GM18907 (cell line): ENCODE data around the gene PCDH11Y.
"Not testable (repeated sequence)": the region's sequence is repeated elsewhere in the genome, so short reads cannot be mapped to it uniquely, and the experiment has no call there.

Experiments
- ATAC-seq: cut with Tn5 transposase; IDR thresholded peaks from one replicate; pipeline ENCODE4 v1.9.1; 2021; ENCODE audit warnings: mild to moderate bottlenecking, moderate library complexity; ENCODE audit not compliant: unreplicated experiment

The PCDH11Y gene, protein sequence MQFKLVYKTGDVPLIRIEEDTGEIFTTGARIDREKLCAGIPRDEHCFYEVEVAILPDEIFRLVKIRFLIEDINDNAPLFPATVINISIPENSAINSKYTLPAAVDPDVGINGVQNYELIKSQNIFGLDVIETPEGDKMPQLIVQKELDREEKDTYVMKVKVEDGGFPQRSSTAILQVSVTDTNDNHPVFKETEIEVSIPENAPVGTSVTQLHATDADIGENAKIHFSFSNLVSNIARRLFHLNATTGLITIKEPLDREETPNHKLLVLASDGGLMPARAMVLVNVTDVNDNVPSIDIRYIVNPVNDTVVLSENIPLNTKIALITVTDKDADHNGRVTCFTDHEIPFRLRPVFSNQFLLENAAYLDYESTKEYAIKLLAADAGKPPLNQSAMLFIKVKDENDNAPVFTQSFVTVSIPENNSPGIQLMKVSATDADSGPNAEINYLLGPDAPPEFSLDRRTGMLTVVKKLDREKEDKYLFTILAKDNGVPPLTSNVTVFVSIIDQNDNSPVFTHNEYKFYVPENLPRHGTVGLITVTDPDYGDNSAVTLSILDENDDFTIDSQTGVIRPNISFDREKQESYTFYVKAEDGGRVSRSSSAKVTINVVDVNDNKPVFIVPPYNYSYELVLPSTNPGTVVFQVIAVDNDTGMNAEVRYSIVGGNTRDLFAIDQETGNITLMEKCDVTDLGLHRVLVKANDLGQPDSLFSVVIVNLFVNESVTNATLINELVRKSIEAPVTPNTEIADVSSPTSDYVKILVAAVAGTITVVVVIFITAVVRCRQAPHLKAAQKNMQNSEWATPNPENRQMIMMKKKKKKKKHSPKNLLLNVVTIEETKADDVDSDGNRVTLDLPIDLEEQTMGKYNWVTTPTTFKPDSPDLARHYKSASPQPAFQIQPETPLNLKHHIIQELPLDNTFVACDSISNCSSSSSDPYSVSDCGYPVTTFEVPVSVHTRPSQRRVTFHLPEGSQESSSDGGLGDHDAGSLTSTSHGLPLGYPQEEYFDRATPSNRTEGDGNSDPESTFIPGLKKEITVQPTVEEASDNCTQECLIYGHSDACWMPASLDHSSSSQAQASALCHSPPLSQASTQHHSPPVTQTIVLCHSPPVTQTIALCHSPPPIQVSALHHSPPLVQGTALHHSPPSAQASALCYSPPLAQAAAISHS (N-terminal part only)

DNA sequence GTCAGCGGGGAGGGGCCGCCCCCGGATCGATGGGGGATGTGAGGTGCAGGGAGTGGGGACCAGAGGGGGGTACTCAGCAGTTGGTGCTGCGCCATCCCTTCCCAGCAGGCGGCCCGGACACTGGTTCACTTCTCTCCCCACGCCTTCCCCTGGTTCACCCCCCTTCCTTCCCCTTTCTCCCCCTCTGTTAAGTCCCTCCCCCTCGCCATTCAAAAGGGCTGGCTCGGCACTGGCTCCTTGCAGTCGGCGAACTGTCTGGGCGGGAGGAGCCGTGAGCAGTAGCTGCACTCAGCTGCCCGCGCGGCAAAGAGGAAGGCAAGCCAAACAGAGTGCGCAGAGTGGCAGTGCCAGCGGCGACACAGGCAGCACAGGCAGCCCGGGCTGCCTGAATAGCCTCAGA is at the start of gene PCDH11Y:
PCDH11Y (plus strand) TSS at position 240 of the 400 bp plus-strand sequence. CDS start 56,804 bp downstream, outside the sequence.
- ATAC-seq, result not testable (repeated sequence)

DNA sequence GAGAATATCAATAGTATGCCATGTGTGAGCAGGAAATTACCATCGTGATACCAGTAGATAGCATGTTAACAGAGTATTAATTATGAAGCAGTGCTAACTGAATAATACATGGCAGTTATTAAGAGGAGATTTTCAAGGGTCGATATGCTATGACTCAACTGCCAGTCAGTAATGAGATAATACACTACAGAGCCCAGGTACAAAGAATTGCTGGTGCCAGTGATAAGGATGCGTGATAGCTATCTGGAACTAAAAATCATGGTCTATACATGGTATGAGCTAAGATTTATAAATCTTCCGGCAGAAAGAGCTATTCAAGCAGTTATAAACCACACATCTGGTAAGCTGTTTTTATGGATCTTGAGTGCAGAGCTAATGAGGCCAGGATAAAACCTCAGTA is 32.2 kb upstream of the PCDH11Y start:
- not testable (repeated sequence) for ATAC-seq

DNA sequence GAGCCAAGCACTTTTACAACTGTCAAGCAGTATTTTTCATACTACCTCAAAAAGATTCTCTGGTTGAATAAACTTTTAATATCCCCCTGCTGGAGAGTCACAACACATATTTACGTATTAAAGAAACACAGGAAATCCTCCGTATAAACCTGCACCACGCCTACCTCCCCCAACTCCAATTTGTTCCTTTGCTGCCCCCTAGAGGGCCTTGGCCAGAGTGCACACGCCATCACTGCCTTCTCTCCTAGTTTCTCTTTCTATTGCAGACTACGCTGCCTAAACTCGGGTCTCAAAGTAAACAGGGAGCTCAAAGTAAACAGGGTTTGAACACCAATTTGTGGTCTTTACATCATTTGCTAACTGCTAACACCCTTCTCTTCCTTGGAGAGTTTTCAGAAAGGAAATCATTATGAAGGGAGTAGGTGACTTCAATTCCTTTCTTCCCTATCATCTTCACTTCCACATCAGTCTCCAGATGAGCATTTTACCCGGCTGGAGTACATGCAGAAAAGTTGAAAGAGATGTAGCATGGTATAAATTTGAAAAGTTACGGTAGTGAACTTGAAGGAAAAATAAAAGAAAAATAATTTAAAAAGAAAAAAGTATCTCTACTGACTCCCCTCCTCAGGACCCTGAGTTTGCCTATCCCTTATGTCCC is 8.2 kb upstream of the PCDH11Y start:
- ATAC-seq, result peak; percentile 99

DNA sequence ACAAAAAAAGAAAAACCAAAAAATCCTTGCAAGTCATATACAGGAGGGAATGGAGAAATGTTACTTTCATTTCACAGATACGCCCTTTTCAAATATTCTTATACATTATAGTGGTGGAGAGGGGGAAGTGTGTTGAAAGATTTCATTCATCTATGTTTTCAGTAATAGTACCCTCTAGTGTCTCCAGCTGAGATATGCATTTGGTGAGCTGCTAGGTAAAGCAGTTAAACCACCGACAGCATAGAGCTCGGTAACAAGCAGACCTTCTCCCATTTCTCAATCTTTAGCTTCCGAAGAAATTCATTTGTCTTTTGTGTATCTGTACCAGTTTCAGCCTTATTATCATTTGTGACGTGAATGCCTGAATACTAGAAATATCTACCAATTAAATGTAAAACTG is 5.2 kb upstream of the PCDH11Y start:
- ATAC-seq, result not testable (repeated sequence)

DNA sequence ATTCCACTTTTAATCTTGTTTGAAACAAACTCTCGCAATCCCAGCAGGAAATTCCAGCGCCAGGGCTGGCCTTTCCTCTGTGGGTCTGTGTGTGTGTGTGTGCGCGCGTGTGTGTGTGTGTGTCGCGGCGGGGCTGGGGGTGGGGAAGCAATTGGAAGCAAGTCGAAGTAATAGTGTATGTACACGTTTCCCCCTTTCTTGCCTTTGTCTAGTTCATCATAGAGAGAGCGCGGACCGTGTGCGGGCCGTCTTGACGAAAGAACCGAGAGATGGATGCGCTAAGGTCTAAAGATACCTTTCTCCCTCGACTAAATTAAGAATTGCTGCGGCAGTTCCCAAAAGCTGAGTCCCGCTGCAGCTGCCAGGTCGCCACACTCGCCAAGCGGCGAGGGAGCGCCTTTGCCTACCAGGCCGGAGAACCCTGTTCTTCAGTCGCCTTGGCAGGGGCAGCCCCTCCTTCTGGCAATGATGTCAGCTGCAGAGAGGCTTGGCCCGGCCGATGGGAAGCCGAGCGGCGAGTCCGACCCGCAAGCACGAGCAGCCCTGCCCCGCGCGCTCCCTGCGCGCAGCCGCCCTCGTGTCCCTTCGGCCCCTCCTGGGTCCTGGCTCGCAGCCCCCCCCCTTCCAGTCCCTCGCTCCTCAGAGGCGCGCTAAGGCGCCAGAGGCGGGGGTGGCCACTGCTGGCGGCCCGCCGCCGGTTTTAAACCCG is 2.5 kb downstream of the PCDH11Y start:
- ATAC-seq, result not testable (repeated sequence)

DNA sequence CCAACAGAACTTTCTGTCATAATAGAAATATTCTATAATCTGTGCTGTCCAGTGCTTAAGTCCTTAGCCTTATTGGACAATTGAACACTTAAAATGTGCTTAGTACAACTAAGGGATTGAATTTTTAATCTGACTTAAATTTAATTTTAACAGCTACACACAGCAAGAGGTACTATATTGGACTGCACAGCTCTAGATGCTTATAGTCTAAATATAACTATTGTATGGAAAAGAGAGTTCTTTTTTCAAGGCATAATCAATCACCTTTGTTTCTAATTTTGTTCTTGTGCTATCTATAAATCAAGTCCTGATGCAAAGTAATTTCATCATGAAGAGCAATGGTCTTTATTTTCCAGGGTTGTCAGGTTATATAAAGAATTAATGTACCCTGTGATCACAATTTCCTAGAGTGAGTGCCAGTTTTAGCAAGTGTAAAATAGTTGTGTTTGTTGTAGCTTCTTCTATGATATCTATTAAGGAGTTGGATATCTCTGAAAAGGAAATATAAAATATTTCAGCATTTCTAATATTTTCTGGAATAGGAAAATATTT is 39.0 kb downstream of the PCDH11Y start:
- ATAC-seq, result not testable (repeated sequence)

DNA sequence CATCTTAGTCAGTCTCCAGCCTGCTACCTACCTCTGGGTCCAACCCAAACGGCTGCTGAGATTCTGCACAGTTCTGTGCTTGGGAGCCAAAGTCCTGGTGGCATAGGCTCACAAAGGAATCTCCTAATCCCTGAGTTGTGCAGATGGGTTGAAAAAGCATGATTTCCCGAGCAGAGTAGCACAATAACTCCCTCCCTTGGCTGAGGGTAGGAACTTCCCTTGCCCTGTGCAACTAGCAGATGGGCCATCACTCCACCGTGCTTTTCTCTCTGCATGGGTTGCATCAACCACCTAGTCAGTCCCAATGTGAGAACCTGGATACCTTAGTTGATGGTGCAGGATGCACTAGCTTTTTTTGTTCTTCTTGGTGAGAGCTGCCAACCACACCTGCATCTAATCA is 82.9 kb downstream of the PCDH11Y start:
- not testable (repeated sequence) for ATAC-seq

DNA sequence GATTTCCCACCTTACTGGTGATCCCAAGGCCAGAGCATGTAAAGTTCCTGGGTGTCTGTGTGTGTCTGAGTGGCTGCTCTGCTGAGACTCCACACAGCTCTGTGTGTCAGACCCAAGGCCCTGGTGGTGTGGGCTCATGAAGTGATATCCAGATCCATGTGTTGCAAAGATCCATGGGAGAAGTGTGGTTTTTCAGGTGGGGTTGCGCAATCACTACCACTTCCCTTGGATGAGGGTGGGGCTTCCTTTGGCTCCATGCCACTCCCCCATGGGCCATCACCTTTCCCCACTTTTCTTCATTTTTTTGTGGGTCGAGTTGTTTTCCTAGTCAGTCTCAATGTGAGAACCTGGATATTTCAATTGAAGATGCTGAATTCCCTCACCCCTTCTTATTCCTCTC is 182.9 kb downstream of the PCDH11Y start:
- ATAC-seq, result not testable (repeated sequence)

DNA sequence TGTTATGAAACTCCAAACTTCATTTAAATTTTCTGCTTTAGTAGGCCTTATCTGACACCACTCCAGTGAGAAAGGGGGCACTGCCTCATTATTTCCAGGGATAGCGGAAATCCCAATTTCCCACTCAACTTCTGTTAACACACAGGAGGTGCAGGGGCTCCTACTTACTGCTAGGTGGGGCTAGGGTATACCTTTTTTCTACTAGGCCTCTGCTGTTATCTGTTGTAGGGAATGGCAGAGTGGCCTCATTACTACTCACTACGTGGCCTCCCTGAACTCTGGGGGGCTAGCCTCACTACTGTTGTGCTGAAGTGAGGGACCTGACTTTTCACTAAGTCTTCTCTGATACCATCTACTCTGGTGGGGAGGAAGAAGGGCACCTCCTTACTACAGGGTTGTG is 215.0 kb downstream of the PCDH11Y start:
- ATAC-seq, result not testable (repeated sequence)

DNA sequence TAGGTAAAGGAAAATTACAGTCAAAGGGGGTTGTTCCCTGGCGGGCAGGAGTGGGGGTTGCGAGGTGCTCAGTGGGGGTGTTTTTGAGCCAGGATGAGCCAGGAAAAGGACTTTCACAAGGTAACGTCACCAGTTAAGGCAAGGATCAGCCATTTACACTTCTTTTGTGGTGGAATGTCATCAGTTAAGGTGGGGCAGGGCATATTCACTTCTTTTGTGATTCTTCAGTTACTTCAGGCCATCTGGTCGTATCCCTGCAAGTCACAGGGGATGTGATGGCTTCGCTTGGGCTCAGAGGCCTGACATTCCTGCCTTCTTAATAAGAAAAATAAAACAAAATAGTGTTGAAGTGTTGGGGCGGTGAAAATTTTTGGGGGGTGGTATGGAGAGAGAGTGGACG is 324.8 kb downstream of the PCDH11Y start:
- not testable (repeated sequence) for ATAC-seq

DNA sequence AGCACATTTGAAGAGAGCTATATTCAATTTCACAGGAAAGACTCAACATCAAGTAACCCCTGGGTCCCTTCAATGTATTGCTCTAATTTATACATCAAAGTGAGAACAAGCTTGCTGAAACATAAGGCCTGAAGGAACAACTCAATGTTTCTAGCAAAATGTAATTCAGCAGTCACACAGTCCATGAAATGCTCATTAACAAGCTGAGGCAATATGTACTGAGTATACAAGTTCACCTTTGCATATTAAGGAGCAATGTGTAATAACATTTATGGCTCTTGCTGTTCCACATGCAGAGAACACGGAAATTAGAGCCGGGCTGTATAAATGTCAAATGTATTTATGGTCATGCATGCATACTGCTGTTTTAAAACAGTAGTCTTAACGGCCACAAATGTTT is 342.1 kb downstream of the PCDH11Y start:
- ATAC-seq, result not testable (repeated sequence)

DNA sequence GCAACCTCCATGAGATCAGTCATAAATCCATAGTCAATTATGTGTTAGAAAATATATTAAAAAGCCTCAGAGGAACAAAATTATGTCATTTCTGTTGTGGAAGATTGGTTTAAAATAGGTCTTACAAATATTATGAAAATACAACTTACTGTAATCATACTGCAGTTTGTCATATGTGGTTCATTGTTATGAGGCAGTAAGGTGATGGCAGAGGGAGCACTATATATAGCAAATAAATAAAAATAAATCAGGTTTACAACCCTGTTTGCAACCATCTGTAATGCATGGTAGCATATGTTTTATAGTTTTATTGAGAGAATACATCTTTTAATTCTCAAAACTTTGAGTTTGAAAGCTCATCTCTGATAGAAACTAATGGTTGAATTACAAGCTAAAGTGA is 543.6 kb downstream of the PCDH11Y start:
- not testable (repeated sequence) for ATAC-seq

DNA sequence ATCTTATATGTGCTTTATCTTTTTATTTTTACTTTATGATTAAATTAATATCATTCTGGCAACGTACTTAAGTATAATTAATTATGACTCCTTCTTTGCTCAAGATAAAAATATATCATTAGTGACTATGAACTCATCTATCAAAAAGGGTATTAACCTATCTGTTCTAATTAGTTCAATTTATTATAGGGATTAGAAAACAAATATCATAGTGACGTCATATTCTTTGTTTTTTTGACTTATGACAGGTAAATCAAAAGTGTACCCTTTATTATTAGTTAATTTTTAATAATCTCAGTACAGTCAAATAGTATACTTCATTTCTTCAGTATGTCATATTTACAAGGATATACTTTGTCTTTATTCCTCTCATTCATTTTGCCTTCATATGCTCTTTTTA is 638.5 kb downstream of the PCDH11Y start:
- ATAC-seq, result not testable (repeated sequence)

DNA sequence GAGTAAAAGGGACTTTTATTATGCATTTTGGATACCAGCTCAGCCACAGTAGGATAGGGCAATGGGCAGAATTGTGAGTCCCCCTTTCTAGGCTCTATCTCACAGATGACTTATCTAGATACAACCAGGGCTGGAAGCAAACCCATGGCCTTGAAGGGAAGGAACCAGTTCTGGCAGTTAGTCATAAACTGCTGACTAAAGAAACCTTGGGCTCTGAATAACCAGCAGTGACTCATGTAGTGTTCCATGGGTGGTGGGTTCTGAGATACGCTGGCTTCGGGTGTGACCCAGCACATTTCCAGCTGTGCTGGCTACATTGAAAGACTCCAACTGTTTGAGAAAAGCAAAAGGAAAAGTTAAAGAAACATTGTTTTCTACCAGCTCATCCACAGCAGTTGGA is 679.2 kb downstream of the PCDH11Y start:
- not testable (repeated sequence) for ATAC-seq

DNA sequence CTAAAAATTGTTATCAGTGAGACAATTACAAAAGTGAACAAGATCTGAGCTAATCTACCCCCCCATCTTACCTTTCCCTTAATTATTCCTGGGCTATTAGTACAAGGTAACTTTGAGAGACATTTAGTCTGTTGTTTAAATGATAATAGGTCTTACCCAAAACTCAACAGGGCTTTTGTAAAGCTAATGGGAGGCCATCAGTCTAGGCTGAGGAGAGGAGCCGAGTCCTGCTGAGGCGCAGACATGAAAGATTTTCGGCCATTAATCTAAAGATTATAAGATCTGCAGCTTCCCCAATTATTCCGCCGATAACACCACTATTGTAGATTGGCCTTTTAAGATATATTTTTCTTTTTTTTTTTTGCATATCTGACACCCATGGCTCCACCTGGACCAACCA is 708.6 kb downstream of the PCDH11Y start:
- not testable (repeated sequence) for ATAC-seq

DNA sequence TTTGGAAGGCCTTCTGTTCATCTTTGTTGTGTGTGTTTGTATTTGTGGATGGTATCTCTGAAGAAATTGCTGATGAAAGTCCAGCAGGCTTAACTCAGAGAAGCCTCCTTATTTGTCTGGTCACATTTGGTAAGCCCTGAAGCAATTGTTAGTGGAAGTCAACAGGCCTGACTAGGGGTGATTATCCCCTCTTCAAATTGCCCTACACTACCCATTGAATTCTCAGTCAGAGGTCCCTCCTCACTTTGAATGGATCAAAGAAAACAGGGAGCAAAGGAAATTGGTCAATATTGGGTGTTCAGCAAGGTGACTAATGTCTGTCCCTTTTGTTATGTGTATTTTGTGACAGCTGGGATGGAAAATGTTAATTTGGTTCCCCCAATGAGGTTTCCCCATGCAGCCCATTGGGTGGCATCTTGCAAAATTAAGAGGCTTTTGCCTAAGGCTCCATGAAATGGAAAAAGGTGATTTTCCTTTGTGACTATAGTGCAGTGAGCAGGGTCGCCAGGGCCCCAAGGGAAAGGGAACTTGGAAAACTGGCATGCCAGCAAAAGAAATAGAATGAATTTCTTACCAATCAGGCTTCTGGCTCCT is 709.8 kb downstream of the PCDH11Y start:
- ATAC-seq, result not testable (repeated sequence)

DNA sequence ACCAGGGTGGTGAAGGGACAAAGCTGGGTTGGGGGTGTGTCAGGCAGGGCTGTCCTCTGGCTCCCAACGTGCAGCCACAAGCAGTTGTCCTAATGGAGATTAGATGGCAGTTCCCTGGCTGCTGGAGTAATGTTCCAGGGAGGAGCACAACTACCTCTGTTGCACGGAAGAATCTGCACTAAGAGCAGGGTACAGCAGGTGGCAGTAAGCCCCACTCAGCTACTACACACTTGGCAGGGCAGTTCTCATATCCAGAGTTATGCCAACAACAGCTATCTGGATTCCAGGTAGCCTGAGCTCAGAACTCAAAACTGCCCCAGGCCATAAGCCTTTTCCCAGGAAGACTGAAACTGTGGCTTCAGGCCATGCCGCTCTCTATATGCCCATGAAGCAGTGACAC is 761.3 kb downstream of the PCDH11Y start:
- not testable (repeated sequence) for ATAC-seq

DNA sequence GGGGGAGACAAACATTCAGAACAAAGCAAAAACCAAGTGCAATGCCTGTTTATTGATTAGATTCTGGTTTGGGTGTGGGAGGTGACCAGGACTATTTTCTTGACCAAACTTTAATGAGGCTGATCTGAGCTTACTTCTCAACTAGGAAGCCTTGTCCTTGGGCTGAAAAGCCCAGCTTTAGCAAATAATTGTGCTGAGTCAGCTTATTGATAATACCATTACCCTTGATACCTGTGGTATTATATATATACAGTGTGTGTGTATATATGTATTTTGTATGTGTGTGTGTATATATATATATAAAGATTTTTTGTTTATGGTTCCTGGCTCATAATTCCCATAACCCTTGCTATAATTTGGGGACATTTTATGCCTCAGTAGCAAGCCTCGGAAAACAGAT is 776.4 kb downstream of the PCDH11Y start:
- not testable (repeated sequence) for ATAC-seq
